CD8-positive, alpha-beta memory T cell (primary cell): ENCODE results near the gene ASB2. TPM values are rescaled to one million over a fixed set of nuclear protein-coding genes. Genes with fewer than 3 reads are reported as not detected.

Experiments
- CTCF ChIA-PET: fragments of 350-600 bp; sonication (Branson Sonifier 250); formaldehyde crosslinking; loops from one replicate; lab custom pipeline; 2021; ENCODE audit warnings: antibody characterized with exemption; lab: Charles Lee
- POLR2A ChIA-PET: fragments of 350-600 bp; sonication (Branson Sonifier 250); formaldehyde crosslinking; loops from one replicate; lab custom pipeline; 2021; ENCODE audit warnings: antibody characterized with exemption; lab: Charles Lee
- DNase-seq, 5 donors: peaks; one replicate each; pipeline versions ENCODE4 v3.0.0 to v3.0.0-alpha.2; 2020 to 2022; ENCODE audit warnings: mixed read lengths in 1 of 5
- H3K27ac ChIP-seq: one replicate; pipeline ENCODE4 v1.7.0; 2013; ENCODE audit warnings: low read depth, mild to moderate bottlenecking, low read length, moderate library complexity
- H3K27me3 ChIP-seq: 2 replicates; pipeline ENCODE4 v1.7.0; 2013; ENCODE audit warnings: low read length, mild to moderate bottlenecking; ENCODE audit not compliant: insufficient read depth, poor library complexity, severe bottlenecking
- H3K36me3 ChIP-seq: 2 replicates; pipeline ENCODE4 v1.7.0; 2013; ENCODE audit warnings: mild to moderate bottlenecking, low read length, moderate library complexity; ENCODE audit not compliant: insufficient read depth
- H3K4me1 ChIP-seq: 2 replicates; pipeline ENCODE4 v1.7.0; 2013; ENCODE audit warnings: mild to moderate bottlenecking, low read length, moderate library complexity; ENCODE audit not compliant: insufficient read depth
- H3K4me3 ChIP-seq: 2 replicates; pipeline ENCODE4 v1.7.0; 2013; ENCODE audit warnings: mild to moderate bottlenecking, low read length
- H3K9me3 ChIP-seq: 2 replicates; pipeline ENCODE4 v1.7.0; 2013; ENCODE audit warnings: mild to moderate bottlenecking, low read length
- H3K27ac Mint-ChIP-seq, 8 donors: one replicate each; pipeline ENCODE4 v1.8.0; 2020 to 2021; ENCODE audit warnings: mixed read lengths in 8 of 8, mild to moderate bottlenecking in 6 of 8, inconsistent platforms in 3 of 8, moderate library complexity in 3 of 8
- H3K27me3 Mint-ChIP-seq, 2 donors: one replicate each; pipeline ENCODE4 v1.8.0; 2020 to 2021; ENCODE audit warnings: mixed read lengths in 2 of 2, mild to moderate bottlenecking in 1 of 2, moderate library complexity in 1 of 2
- H3K36me3 Mint-ChIP-seq, 3 donors: one replicate each; pipeline ENCODE4 v1.8.0; 2020 to 2021; ENCODE audit warnings: mixed read lengths in 3 of 3, inconsistent platforms in 1 of 3, mild to moderate bottlenecking in 1 of 3
- H3K4me1 Mint-ChIP-seq, 3 donors: one replicate each; pipeline ENCODE4 v1.8.0; 2020 to 2021; ENCODE audit warnings: mixed read lengths in 3 of 3, inconsistent platforms in 1 of 3, mild to moderate bottlenecking in 1 of 3
- H3K4me3 Mint-ChIP-seq, 7 donors: one replicate each; pipeline ENCODE4 v1.8.0; 2020 to 2021; ENCODE audit warnings: mixed read lengths in 7 of 7, mild to moderate bottlenecking in 6 of 7, moderate library complexity in 4 of 7, inconsistent platforms in 2 of 7
- H3K9me3 Mint-ChIP-seq, 5 donors: one replicate each; pipeline ENCODE4 v1.8.0; 2020 to 2022; ENCODE audit warnings: mixed read lengths in 5 of 5, mild to moderate bottlenecking in 3 of 5, moderate library complexity in 2 of 5, inconsistent platforms in 1 of 5
- polyA plus RNA-seq: library from polyadenylated mRNA; unstranded; fragments of 300-500 nt; fragmentation: Illumina TruSeq; gene quantifications from one replicate; pipeline ENCODE4 v1.2.3, GENCODE V29; 2021
- total RNA-seq, 2 experiments: library from RNA; stranded (reverse); gene quantifications; one replicate each; pipeline ENCODE4 v1.2.3, GENCODE V29; 2021

The ASB2 gene
- total and polyA plus RNA-seq, 3 experiments from 2014 or later = 4.8 to 98.0 (median 93.5) TPM

DNA sequence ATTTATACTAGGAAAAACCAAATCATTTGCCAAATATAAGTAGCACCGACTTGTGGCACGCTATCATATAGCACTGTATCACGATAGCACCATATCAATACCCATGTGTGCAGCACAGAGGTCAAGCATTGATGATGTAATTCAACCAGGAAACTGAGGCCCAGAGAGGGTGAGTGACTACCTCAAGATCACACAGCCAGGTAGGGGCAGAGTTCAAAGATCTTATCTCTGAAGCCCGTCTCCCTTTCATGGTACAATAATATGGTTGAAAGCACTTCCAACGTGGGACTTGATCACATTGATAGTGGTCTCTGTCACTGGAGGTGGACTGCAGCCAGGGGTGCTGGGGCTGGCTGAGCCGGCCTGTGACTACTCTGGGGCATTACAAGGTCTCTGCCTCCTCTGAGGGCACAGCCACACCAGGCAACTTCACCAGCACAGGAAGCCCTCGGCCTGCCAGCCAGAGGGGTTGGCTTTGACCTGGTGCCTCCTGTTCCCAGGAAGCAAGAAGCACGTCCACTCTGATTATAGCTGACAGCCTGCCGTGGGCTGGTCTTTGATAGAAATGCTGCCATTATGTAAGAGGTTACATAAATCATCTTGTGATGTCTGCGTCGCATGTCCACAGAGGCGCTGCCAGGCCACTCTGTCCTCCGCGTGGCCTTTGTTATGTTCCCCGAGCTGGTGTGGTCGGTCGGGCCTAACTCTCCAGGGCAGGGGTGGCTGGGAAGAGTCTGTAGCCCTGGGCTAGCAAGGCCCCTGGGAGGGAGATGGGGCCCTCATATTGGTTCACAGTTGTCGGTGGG is 55.2 kb downstream of the ASB2 start:
- H3K27me3 ChIP-seq = no peaks in the 10 kb centered on the region
- H3K36me3 Mint-ChIP-seq = peaks cover 0 to 4% (median 0%) of the 10 kb centered on the region in 3 donors
- POLR2A ChIA-PET = no interaction called here

DNA sequence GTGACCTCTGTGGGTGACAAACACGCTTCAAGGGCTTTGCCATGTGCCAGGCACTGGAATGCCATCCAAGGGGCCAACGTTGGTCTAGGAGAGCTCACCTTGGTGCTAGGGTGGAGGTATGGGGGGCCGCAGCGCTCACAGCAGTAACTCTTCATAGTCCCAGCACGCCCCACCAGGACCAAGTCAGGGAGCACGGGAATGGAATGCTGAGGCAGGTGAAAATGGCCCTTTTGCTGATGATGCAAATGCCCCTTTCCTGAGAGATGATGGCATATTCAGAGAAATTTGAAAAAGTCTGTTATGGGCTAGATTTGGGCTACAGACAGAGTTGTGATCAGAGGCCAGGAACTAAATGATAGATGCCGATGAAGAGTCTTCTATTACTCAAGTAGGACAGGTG is 59.2 kb downstream of the ASB2 start:
- Histone ChIP-seq H3K27ac (no peak overlapping the region), H3K9me3 (no peaks in the 10 kb centered on the region), H3K36me3 (no peaks in the 10 kb centered on the region), H3K27me3 (no peaks in the 10 kb centered on the region), H3K4me3 (no peak overlapping the region), H3K4me1 (no peaks in the 10 kb centered on the region)
- POLR2A ChIA-PET = no interaction called here
- Mint-ChIP-seq H3K4me3 (no peak overlapping the region), H3K4me1 (no peaks in the 10 kb centered on the region), H3K27ac (no peak overlapping the region), H3K36me3 (peaks cover 0 to 4% (median 0%) of the 10 kb centered on the region in 3 donors), H3K9me3 (peaks cover 2 to 12% (median 4%) of the 10 kb centered on the region in 5 donors), H3K27me3 (peaks cover 28% of the 10 kb centered on the region in 2 donors)
- CTCF ChIA-PET = interaction anchor here (1.2 to 1.7 kb wide), 2 partner anchors 10 to 23 kb away, joined by 4 read pairs; no protein-coding TSS in a partner anchor
- DNase-seq = no peak

More for the DNA sequence above, 55.2 kb downstream of the ASB2 start:
- no peak overlapping the region for H3K27ac ChIP-seq
- H3K4me1 ChIP-seq = no peaks in the 10 kb centered on the region
- no peaks in the 10 kb centered on the region for H3K36me3 ChIP-seq
- no peaks in the 10 kb centered on the region for H3K9me3 ChIP-seq
- CTCF ChIA-PET = no interaction called here
- H3K4me3 Mint-ChIP-seq = no peak overlapping the region
- H3K9me3 Mint-ChIP-seq = peaks cover 1 to 4% (median 2%) of the 10 kb centered on the region in 5 donors
- no peak for DNase-seq
- H3K27ac Mint-ChIP-seq = no peak overlapping the region
- H3K4me1 Mint-ChIP-seq = no peaks in the 10 kb centered on the region
- H3K27me3 Mint-ChIP-seq = peaks cover 19 to 20% of the 10 kb centered on the region in 2 donors
- H3K4me3 ChIP-seq = no peak overlapping the region

DNA sequence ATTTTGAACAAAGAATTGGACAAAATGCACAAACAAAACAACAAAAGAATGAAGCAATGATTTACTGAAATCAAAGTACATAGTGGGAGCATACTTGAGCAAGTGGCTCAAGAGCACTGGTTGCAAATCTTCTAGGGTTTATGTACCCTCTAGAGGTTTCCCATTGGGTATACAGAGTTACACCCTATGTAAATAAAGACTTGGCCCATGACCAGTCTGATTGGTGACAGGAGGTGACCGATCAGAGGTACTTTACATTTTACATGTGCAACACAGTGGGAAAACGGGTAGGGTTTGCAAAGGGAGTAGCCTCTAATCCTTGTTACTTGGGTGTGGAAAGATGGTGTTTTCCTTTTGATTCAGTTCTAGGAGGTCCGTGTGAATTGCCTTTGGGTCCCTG is 59.9 kb downstream of the ASB2 start:
- H3K27ac Mint-ChIP-seq = no peak overlapping the region
- H3K4me1 Mint-ChIP-seq = no peaks in the 10 kb centered on the region
- Histone ChIP-seq H3K27ac (no peak overlapping the region), H3K27me3 (no peaks in the 10 kb centered on the region), H3K36me3 (no peaks in the 10 kb centered on the region), H3K4me3 (no peak overlapping the region), H3K9me3 (no peaks in the 10 kb centered on the region), H3K4me1 (no peaks in the 10 kb centered on the region)
- peaks cover 2 to 12% (median 4%) of the 10 kb centered on the region in 5 donors for H3K9me3 Mint-ChIP-seq
- H3K27me3 Mint-ChIP-seq = peaks cover 28% of the 10 kb centered on the region in 2 donors
- no peak for DNase-seq
- ChIA-PET CTCF (interaction anchor here (1.7 kb wide), 1 partner anchor 10 kb away, joined by 4 read pairs; no protein-coding TSS in a partner anchor), POLR2A (no interaction called here)
- H3K36me3 Mint-ChIP-seq = peaks cover 0 to 4% (median 0%) of the 10 kb centered on the region in 3 donors
- no peak overlapping the region for H3K4me3 Mint-ChIP-seq

DNA sequence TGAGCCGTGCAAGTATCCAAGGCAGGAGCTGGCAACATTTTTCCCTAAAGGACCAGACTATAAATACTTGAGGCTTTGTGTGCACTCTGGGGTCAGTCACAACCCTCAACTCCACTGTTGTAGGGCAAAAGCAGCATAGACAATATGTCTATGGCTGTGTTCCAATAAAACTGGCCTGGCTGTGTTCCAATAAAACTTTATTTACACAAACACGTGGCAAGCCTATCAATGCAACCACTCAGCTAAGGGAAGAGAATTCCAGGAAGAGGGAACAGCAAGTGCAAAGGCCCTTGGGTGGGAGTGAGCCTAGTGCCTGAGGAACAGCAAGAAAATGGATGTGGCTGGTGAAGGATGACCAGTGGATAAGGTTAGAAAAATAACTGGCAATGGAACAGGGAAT is 60.6 kb downstream of the ASB2 start:
- no peak overlapping the region for H3K4me3 Mint-ChIP-seq
- POLR2A ChIA-PET = no interaction called here
- no peak overlapping the region for H3K4me3 ChIP-seq
- peaks cover 28% of the 10 kb centered on the region in 2 donors for H3K27me3 Mint-ChIP-seq
- H3K4me1 Mint-ChIP-seq = no peaks in the 10 kb centered on the region
- no peak overlapping the region for H3K27ac Mint-ChIP-seq
- no peak overlapping the region for H3K27ac ChIP-seq
- no peaks in the 10 kb centered on the region for H3K4me1 ChIP-seq
- H3K9me3 ChIP-seq = no peaks in the 10 kb centered on the region
- no peaks in the 10 kb centered on the region for H3K27me3 ChIP-seq
- peaks cover 0 to 4% (median 0%) of the 10 kb centered on the region in 3 donors for H3K36me3 Mint-ChIP-seq
- DNase-seq = no peak
- peaks cover 2 to 12% (median 4%) of the 10 kb centered on the region in 5 donors for H3K9me3 Mint-ChIP-seq
- CTCF ChIA-PET = no interaction called here
- no peaks in the 10 kb centered on the region for H3K36me3 ChIP-seq

DNA sequence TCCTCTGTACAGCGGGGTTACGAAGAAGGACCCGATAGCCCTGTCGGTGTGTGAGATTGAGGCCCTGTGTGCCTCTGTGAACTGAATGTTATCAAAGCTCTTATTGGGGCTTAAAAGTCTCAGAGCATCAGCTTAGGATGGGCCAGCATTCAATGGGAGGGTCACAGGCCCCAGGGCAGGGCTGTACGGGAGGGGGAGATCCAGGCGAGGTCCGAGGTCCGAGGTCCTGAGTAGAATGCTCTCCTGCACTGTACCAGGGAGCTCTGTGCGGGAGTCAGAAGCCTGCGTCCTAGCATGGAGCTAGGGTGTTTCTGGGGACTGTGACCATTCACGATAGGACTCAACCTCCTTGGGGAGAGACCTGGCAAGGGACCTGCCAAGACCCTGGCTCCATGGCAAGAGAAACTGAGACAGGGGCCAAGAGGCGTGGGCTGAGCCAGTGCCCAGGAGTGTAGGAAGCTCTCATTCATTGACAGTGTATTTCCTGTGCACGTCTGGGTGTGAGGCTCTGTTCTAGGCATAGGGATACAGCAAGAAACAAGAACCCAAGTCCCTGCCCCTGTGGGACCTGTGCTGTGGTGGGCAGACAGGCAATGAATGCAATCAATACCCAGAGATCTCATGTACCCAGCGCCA is 61.2 kb downstream of the ASB2 start:
- ChIA-PET POLR2A (no interaction called here), CTCF (no interaction called here)
- Mint-ChIP-seq H3K4me1 (no peaks in the 10 kb centered on the region), H3K36me3 (peaks cover 0 to 4% (median 0%) of the 10 kb centered on the region in 3 donors), H3K27me3 (peaks cover 28% of the 10 kb centered on the region in 2 donors), H3K27ac (no peak overlapping the region), H3K9me3 (peaks cover under 1 to 12% (median 4%) of the 10 kb centered on the region in 5 donors), H3K4me3 (no peak overlapping the region)
- DNase-seq = no peak
- no peaks in the 10 kb centered on the region for H3K36me3 ChIP-seq
- H3K9me3 ChIP-seq = no peaks in the 10 kb centered on the region
- H3K4me1 ChIP-seq = no peaks in the 10 kb centered on the region
- H3K4me3 ChIP-seq = no peak overlapping the region
- H3K27ac ChIP-seq = no peak overlapping the region
- H3K27me3 ChIP-seq = no peaks in the 10 kb centered on the region

DNA sequence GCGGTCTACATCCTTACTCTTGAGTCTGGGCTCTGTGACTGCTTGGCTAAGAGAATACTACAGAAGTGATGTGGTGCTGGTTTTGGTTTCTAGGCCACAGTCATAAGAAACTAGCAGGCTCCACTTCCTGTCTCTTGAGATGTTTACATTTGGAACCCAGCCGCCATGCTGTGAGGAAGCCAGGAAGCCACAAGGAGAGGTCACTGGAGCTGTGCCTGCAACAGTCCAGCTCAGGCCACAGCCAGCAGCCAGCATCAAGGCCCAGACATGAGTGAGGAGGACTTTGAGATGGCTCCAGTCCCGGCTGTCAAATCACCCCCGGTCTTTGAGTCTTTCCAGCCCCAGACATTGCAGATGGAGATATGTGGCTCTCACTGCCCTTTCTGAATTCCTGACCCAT is 62.1 kb downstream of the ASB2 start:
- peaks cover 26 to 28% of the 10 kb centered on the region in 2 donors for H3K27me3 Mint-ChIP-seq
- ChIA-PET CTCF (no interaction called here), POLR2A (no interaction called here)
- Histone ChIP-seq H3K9me3 (no peaks in the 10 kb centered on the region), H3K27ac (no peak overlapping the region), H3K4me1 (no peaks in the 10 kb centered on the region), H3K36me3 (no peaks in the 10 kb centered on the region), H3K4me3 (no peak overlapping the region), H3K27me3 (no peaks in the 10 kb centered on the region)
- DNase-seq = no peak
- H3K4me1 Mint-ChIP-seq = no peaks in the 10 kb centered on the region
- peaks cover 0 to 8% (median 3%) of the 10 kb centered on the region in 5 donors for H3K9me3 Mint-ChIP-seq
- H3K4me3 Mint-ChIP-seq = no peak overlapping the region
- peak overlapping the region in 1 of 8 donors; percentile 60 for H3K27ac Mint-ChIP-seq
- H3K36me3 Mint-ChIP-seq = no peaks in the 10 kb centered on the region

DNA sequence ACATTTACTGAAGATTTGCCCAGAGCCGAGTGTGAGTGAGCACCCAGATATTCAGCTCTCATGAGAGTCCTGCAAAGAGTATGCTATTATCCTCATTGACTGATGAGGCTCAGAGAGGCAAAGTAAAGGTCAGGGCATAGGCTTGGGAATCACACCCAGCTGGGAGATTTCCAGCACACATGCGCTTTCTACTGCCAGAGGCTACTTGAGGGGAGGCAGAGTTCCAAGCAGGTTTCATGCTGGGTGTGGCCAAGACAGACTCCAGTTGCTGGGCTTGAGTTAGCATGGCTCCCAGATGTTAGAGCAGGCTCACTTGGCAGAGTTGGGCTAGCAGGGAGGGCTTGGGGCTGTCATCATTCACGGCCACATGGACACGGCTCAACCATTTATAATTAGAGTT is 63.6 kb downstream of the ASB2 start:
- CTCF ChIA-PET = no interaction called here
- POLR2A ChIA-PET = no interaction called here

DNA sequence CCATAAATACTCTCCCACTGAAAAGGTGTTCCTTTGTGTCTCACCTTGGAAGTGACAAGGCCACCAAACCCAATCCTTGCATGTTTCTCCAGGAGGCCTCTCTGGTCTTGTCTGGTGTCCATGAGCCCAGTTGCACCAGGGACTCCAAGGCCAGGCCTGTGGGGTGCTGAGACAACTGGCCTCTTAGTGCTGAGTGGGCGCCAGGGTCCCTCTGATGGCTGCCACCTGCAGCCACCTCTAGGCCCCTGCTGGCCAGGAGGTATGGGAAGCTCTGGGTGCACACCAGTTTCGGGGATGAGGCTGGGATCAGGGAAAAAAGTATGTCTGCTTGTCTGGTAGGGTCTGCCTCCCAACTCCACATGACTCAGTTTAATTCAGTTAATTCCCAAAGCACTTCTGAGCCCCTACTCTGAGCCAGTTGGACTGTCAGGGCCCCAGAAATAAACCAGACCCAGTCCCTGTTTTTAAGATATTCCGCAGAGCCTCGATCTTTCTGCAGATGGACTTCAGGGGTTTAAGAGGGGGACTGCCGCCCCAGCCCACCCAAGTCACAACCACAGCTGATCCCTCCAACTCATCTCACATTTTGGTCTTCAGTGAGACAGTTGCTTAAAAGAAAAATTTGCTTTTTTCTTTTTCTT is 64.3 kb downstream of the ASB2 start:
- POLR2A ChIA-PET = no interaction called here
- H3K27me3 ChIP-seq = no peaks in the 10 kb centered on the region
- CTCF ChIA-PET = no interaction called here
- H3K27me3 Mint-ChIP-seq = peaks cover 14 to 17% of the 10 kb centered on the region in 2 donors
- no peak overlapping the region for H3K27ac Mint-ChIP-seq
- no peak overlapping the region for H3K4me3 Mint-ChIP-seq
- DNase-seq = no peak
- H3K4me1 Mint-ChIP-seq = no peaks in the 10 kb centered on the region
- no peaks in the 10 kb centered on the region for H3K4me1 ChIP-seq
- no peaks in the 10 kb centered on the region for H3K36me3 ChIP-seq
- no peak overlapping the region for H3K27ac ChIP-seq
- H3K4me3 ChIP-seq = no peak overlapping the region
- H3K9me3 Mint-ChIP-seq = peaks cover 0 to 8% (median 3%) of the 10 kb centered on the region in 5 donors
- no peaks in the 10 kb centered on the region for H3K36me3 Mint-ChIP-seq
- H3K9me3 ChIP-seq = no peaks in the 10 kb centered on the region

More for the DNA sequence above, 63.6 kb downstream of the ASB2 start:
- no peak overlapping the region for H3K4me3 Mint-ChIP-seq
- Histone ChIP-seq H3K9me3 (no peaks in the 10 kb centered on the region), H3K4me1 (no peaks in the 10 kb centered on the region), H3K36me3 (no peaks in the 10 kb centered on the region), H3K27me3 (no peaks in the 10 kb centered on the region), H3K4me3 (no peak overlapping the region), H3K27ac (no peak overlapping the region)
- no peak for DNase-seq
- H3K4me1 Mint-ChIP-seq = no peaks in the 10 kb centered on the region
- no peak overlapping the region for H3K27ac Mint-ChIP-seq
- H3K27me3 Mint-ChIP-seq = peaks cover 20 to 23% of the 10 kb centered on the region in 2 donors
- no peaks in the 10 kb centered on the region for H3K36me3 Mint-ChIP-seq
- H3K9me3 Mint-ChIP-seq = peaks cover 0 to 8% (median 3%) of the 10 kb centered on the region in 5 donors
